H1 (cell line): Measurements from ENCODE around the gene LCAT. TPM values are rescaled to one million over a fixed set of nuclear protein-coding genes. Genes with fewer than 3 reads are reported as not detected.

ENCODE experiments used
- CTCF ChIA-PET: fragments of 300-600 bp; sonication (Branson Sonifier 250); formaldehyde crosslinking; loops from one replicate; lab custom pipeline; 2021; ENCODE audit not compliant: partially characterized antibody; lab: Charles Lee
- POLR2A ChIA-PET: fragments of 300-600 bp; sonication (Branson Sonifier 250); formaldehyde crosslinking; loops from one replicate; lab custom pipeline; 2021; ENCODE audit warnings: inconsistent platforms; ENCODE audit not compliant: partially characterized antibody; lab: Charles Lee
- DNase-seq, 2 experiments: peaks; one replicate each; pipeline versions ENCODE4 v3.0.0 to v3.0.0-alpha.2; 2010 to 2022; ENCODE audit warnings: low spot score in 2 of 2, low read depth in 1 of 2, mixed read lengths in 1 of 2
- FAIRE-seq: peaks from 2 replicates; lab custom pipeline; 2011; peaks lifted over from hg19 to GRCh38; lab: Jason Lieb, UNC
- H2AFZ ChIP-seq: 2 replicates; pipeline ENCODE4 v1.8.1; 2012; ENCODE audit warnings: low read length, inconsistent platforms
- H2AK5ac ChIP-seq: 2 replicates; pipeline ENCODE4 v1.6.1; 2013; ENCODE audit warnings: low read depth, low read length
- H2BK120ac ChIP-seq: replicated peaks from 2 replicates; pipeline ENCODE3; 2013; ENCODE audit warnings: low read depth, low read length, inconsistent platforms
- H2BK12ac ChIP-seq: 2 replicates; pipeline ENCODE4 v1.6.1; 2013; ENCODE audit warnings: low read depth, low read length
- H2BK15ac ChIP-seq: 2 replicates; pipeline ENCODE4 v1.6.1; 2013; ENCODE audit warnings: low read length
- H2BK20ac ChIP-seq: 2 replicates; pipeline ENCODE4 v1.6.1; 2013; ENCODE audit warnings: low read length
- H2BK5ac ChIP-seq: 2 replicates; pipeline ENCODE4 v1.6.1; 2013; ENCODE audit warnings: low read depth, low read length
- H3K14ac ChIP-seq: 2 replicates; pipeline ENCODE4 v1.6.1; 2013; ENCODE audit warnings: inconsistent platforms; ENCODE audit not compliant: insufficient read length
- H3K18ac ChIP-seq: 2 replicates; pipeline ENCODE4 v1.6.1; 2013; ENCODE audit warnings: low read length; ENCODE audit errors: extremely low read depth
- H3K23ac ChIP-seq: 2 replicates; pipeline ENCODE4 v1.6.1; 2013; ENCODE audit warnings: inconsistent platforms; ENCODE audit not compliant: insufficient read length
- H3K23me2 ChIP-seq: 2 replicates; pipeline ENCODE4 v1.6.1; 2013; ENCODE audit warnings: low read depth, low read length
- H3K27ac ChIP-seq: 2 replicates; pipeline ENCODE4 v1.6.1; 2011; ENCODE audit warnings: low read depth, low read length, inconsistent platforms
- H3K27me3 ChIP-seq, 4 experiments: replicated peaks in 1 of 4; 1 replicate in 1 of 4; 2 replicates in 3 of 4; pipeline versions ENCODE4 v1.6.1 to v1.8.1; 2011 to 2013; ENCODE audit warnings: low read length in 3 of 4, mild to moderate bottlenecking in 3 of 4, inconsistent platforms in 2 of 4, mixed read lengths in 2 of 4, moderate library complexity in 1 of 4; ENCODE audit not compliant: control insufficient read depth in 3 of 4, insufficient read depth in 3 of 4; ENCODE audit errors: extremely low read depth in 1 of 4
- H3K36me3 ChIP-seq, 4 experiments: 2 replicates each; pipeline versions ENCODE4 v1.6.1 to v1.8.1; 2011 to 2013; ENCODE audit warnings: mild to moderate bottlenecking in 4 of 4, low read length in 3 of 4, moderate library complexity in 2 of 4, control low read depth in 1 of 4, inconsistent platforms in 1 of 4; ENCODE audit not compliant: insufficient read depth in 4 of 4, control insufficient read depth in 2 of 4
- H3K4ac ChIP-seq: replicated peaks from 2 replicates; pipeline ENCODE3; 2013; ENCODE audit warnings: low read length, low read depth, mixed read lengths, inconsistent platforms; ENCODE audit not compliant: insufficient read length
- H3K4me1 ChIP-seq, 4 experiments: replicated peaks in 1 of 4; 1 replicate in 1 of 4; 2 replicates in 3 of 4; pipeline versions ENCODE4 v1.6.1 to v1.8.1; 2011 to 2013; ENCODE audit warnings: low read length in 3 of 4, inconsistent platforms in 2 of 4, mixed read lengths in 1 of 4; ENCODE audit not compliant: insufficient read depth in 4 of 4, control insufficient read depth in 3 of 4
- H3K4me2 ChIP-seq, 2 experiments: 2 replicates each; pipeline versions ENCODE4 v1.6.1 to v1.8.1; 2011 to 2013; ENCODE audit warnings: low read depth in 2 of 2, low read length in 2 of 2, control low read depth in 1 of 2, inconsistent platforms in 1 of 2, mild to moderate bottlenecking in 1 of 2; ENCODE audit not compliant: insufficient read depth in 1 of 2
- H3K4me3 ChIP-seq, 4 experiments: fragments of 200-600, 300-600 bp in 1 of 4; sonication (generic), shearing (Covaris generic), sonication (Bioruptor Twin) in 1 of 4; 2 replicates each; pipeline versions ENCODE4 v1.5.1 to v1.8.1; 2011 to 2016; ENCODE audit warnings: low read length in 4 of 4, low read depth in 3 of 4, control low read depth in 2 of 4, inconsistent platforms in 2 of 4, mild to moderate bottlenecking in 2 of 4, mixed read lengths in 1 of 4, moderate library complexity in 1 of 4; ENCODE audit not compliant: insufficient read depth in 2 of 4; ENCODE audit errors: extremely low read depth in 1 of 4
- H3K56ac ChIP-seq: replicated peaks from 2 replicates; pipeline ENCODE3; 2013; ENCODE audit warnings: low read depth, mild to moderate bottlenecking, mixed read lengths, low read length, inconsistent platforms; ENCODE audit not compliant: insufficient read length
- H3K79me1 ChIP-seq: 2 replicates; pipeline ENCODE4 v1.6.1; 2013; ENCODE audit warnings: low read depth, low read length, control low read depth
- H3K79me2 ChIP-seq, 2 experiments: 2 replicates each; pipeline versions ENCODE4 v1.6.1 to v1.8.1; 2012 to 2013; ENCODE audit warnings: low read length in 2 of 2, mild to moderate bottlenecking in 2 of 2, inconsistent platforms in 1 of 2; ENCODE audit not compliant: insufficient read depth in 2 of 2, control insufficient read depth in 1 of 2
- H3K9ac ChIP-seq, 4 experiments: replicated peaks in 1 of 4; 1 replicate in 1 of 4; 2 replicates in 3 of 4; pipeline versions ENCODE4 v1.6.1 to v1.8.1; 2011 to 2013; ENCODE audit warnings: low read depth in 3 of 4, low read length in 3 of 4, control low read depth in 2 of 4, mild to moderate bottlenecking in 2 of 4, moderate library complexity in 2 of 4, inconsistent platforms in 1 of 4; ENCODE audit errors: extremely low read depth in 1 of 4
- H3K9me3 ChIP-seq, 2 experiments: 2 replicates each; pipeline versions ENCODE4 v1.6.1 to v1.8.1; 2012 to 2013; ENCODE audit warnings: mild to moderate bottlenecking in 2 of 2, moderate library complexity in 2 of 2, control low read depth in 1 of 2, inconsistent platforms in 1 of 2, low read depth in 1 of 2, low read length in 1 of 2, mixed read lengths in 1 of 2; ENCODE audit not compliant: insufficient read depth in 2 of 2
- H4K20me1 ChIP-seq, 2 experiments: replicated peaks in 1 of 2; 2 replicates each; pipeline versions ENCODE3 to v1.8.1; 2011 to 2013; ENCODE audit warnings: inconsistent platforms in 2 of 2, low read length in 2 of 2, mild to moderate bottlenecking in 1 of 2; ENCODE audit not compliant: insufficient read depth in 2 of 2, control insufficient read depth in 1 of 2
- H4K5ac ChIP-seq: 2 replicates; pipeline ENCODE4 v1.6.1; 2013; ENCODE audit warnings: low read length, low read depth, mixed read lengths, inconsistent platforms; ENCODE audit not compliant: insufficient read length
- H4K8ac ChIP-seq: 2 replicates; pipeline ENCODE4 v1.8.0; 2013; ENCODE audit warnings: mild to moderate bottlenecking, moderate library complexity, low read length, inconsistent platforms; ENCODE audit not compliant: insufficient read depth; ENCODE audit errors: extremely low read depth
- H4K91ac ChIP-seq: replicated peaks from 2 replicates; pipeline ENCODE3; 2013; ENCODE audit warnings: low read length, mixed read lengths, inconsistent platforms; ENCODE audit not compliant: insufficient read length
- CBX5 ChIP-seq: fragments of 300-800, 300-1000 bp; sonication (generic); IDR thresholded peaks from 2 replicates; pipeline ENCODE4 v1.7.1; 2016; ENCODE audit warnings: antibody characterized with exemption, low read length, low read depth
- CHD1 ChIP-seq: IDR thresholded peaks from 2 replicates; pipeline ENCODE4 v1.6.1; 2012; ENCODE audit warnings: low read depth, low read length, improper control_type of control experiment
- CTBP2 ChIP-seq: IDR thresholded peaks from 2 replicates; pipeline ENCODE4 v1.7.0; 2011; ENCODE audit warnings: borderline replicate concordance, mild to moderate bottlenecking, moderate library complexity, mixed read lengths, low read length; ENCODE audit not compliant: insufficient read depth, insufficient read length
- EZH2 ChIP-seq: fragments of 200-600 bp; sonication (generic); IDR thresholded peaks from 2 replicates; pipeline ENCODE4 v1.7.1; 2012; ENCODE audit warnings: low read depth, mild to moderate bottlenecking, moderate library complexity, low read length, inconsistent platforms; ENCODE audit not compliant: severe bottlenecking
- FOSL1 ChIP-seq: IDR thresholded peaks from 2 replicates; pipeline ENCODE4 v1.6.1; 2011; ENCODE audit warnings: mild to moderate bottlenecking, low read depth, low read length, moderate library complexity; ENCODE audit not compliant: insufficient read depth
- NANOG ChIP-seq: IDR thresholded peaks from 2 replicates; pipeline ENCODE4 v1.6.1; 2011; ENCODE audit warnings: low read length, low read depth, mild to moderate bottlenecking, inconsistent platforms; ENCODE audit not compliant: insufficient read depth, poor library complexity, severe bottlenecking
- RFX5 ChIP-seq: IDR thresholded peaks from 2 replicates; pipeline ENCODE4 v1.6.1; 2011; ENCODE audit warnings: low read depth, low read length, improper control_type of control experiment, borderline replicate concordance
- SP1 ChIP-seq: IDR thresholded peaks from 2 replicates; pipeline ENCODE4 v1.6.1; 2011; ENCODE audit warnings: low read depth, low read length
- TAF1 ChIP-seq: IDR thresholded peaks from 2 replicates; pipeline ENCODE4 v1.6.1; 2011; ENCODE audit warnings: mild to moderate bottlenecking, low read depth, low read length
- WGBS, 2 experiments: shearing (Covaris generic) in 1 of 2; methylation state at CpG; one replicate each; pipeline versions ENCODE4 v1.1.6 to v1.1.7; 2013 to 2015; ENCODE audit warnings: low lambda C conversion rate in 2 of 2, mixed read lengths in 2 of 2, inconsistent platforms in 1 of 2, low coverage in 1 of 2, missing lambda C conversion rate in 1 of 2; ENCODE audit not compliant: insufficient replicate concordance in 2 of 2, insufficient coverage in 1 of 2, insufficient read length in 1 of 2; ENCODE audit errors: extremely low coverage in 1 of 2, missing lambda C conversion rate in 1 of 2; 5-methylcytosine and 5-hydroxymethylcytosine counted together
- polyA plus RNA-seq, 7 experiments: library from polyadenylated mRNA; depleted of rRNA in 3 of 7; stranded (reverse) in 5 of 7; unstranded in 2 of 7; fragments of >200 nt in 5 of 7; fragments of 200-250 nt in 2 of 7; gene quantifications; 1 replicate in 5 of 7; 2 replicates in 1 of 7; 4 replicates in 1 of 7; pipeline versions ENCODE4 v1.2.1 to v1.2.3, GENCODE V29; 2011 to 2013; ENCODE audit warnings: missing spikeins in 2 of 7, mixed read lengths in 2 of 7
- total RNA-seq: library from RNA; stranded (reverse); fragmentation: NEBNext Ultra II Directional; extraction: Animal tissue kit (Norgen Biotek cat#: 25700); gene quantifications from 2 replicates; pipeline ENCODE4 v1.2.1, GENCODE V29; 2021
- TF ChIP-seq, protein P1 (sequence below): IDR thresholded peaks from 2 replicates; pipeline ENCODE4 v1.6.1; 2012; ENCODE audit warnings: inconsistent platforms

LCAT gene
- total and polyA plus RNA-seq, 2 of the 8 experiments (the other 6 are each of a cell fraction or from before 2014, with no cell fraction given) = 9.4 to 19.6 TPM

GRCh38 chr16:67979955-67980678, 36.2 kb upstream of the LCAT start, which contains the start of gene DPEP3:
Gene DPEP3, minus strand, starts transcription at chr16:67980499. Its CDS starts 119 bp downstream, at chr16:67980380.
- no peak within 1 kb of the TSS for H2BK120ac ChIP-seq
- peak within 1 kb of the TSS; percentile 71 for H4K8ac ChIP-seq
- no peaks in the 10 kb centered on the region; a peak in 1 of 8 replicates for H3K36me3 ChIP-seq
- H2AFZ ChIP-seq = no peak within 1 kb of the TSS; the same call in 1 of the 2 replicates
- no peaks in the 10 kb centered on the region for H3K79me2 ChIP-seq
- H3K18ac ChIP-seq = no peak within 1 kb of the TSS; the same call in 1 of the 2 replicates
- H4K91ac ChIP-seq = no peak within 1 kb of the TSS
- H3K9me3 ChIP-seq = no peaks in the 10 kb centered on the region; a peak in 1 of 4 replicates
- H2BK12ac ChIP-seq = no peak within 1 kb of the TSS
- no peak within 1 kb of the TSS for H3K27ac ChIP-seq
- no peak within 1 kb of the TSS for H3K56ac ChIP-seq
- H3K27me3 ChIP-seq = peaks cover 0 to 2% (median 0%) of the 10 kb centered on the region in 4 experiments; a peak in 2 of 7 replicates
- ChIA-PET POLR2A (interaction anchor here (1.3 to 1.4 kb wide), 2 partner anchors 19 to 43 kb away, joined by 3 to 6 read pairs; partner anchors contain the start of genes DDX28, DPEP2 and DUS2), CTCF (interaction anchor here (1.0 to 4.0 kb wide), 15 partner anchors 9 to 238 kb away, joined by 3 to 33 read pairs (median 7); partner anchors contain the start of gene DPEP2)
- H3K23me2 ChIP-seq = no peaks in the 10 kb centered on the region
- peak within 1 kb of the TSS in 1 of 4 experiments; percentile 26; a peak in 2 of 7 replicates for H3K9ac ChIP-seq
- no peak for FAIRE-seq
- H4K5ac ChIP-seq = peak within 1 kb of the TSS; percentile 5
- H2BK5ac ChIP-seq = no peak within 1 kb of the TSS
- DNase-seq = peak in 1 of 2 experiments; percentile 89
- H3K4me2 ChIP-seq = peak within 1 kb of the TSS; percentile 11 to 46; a peak in 3 of 4 replicates
- no peak within 1 kb of the TSS for H3K23ac ChIP-seq
- peaks cover 0 to 4% (median 0%) of the 10 kb centered on the region in 4 experiments; a peak in 3 of 7 replicates for H3K4me1 ChIP-seq
- no peaks in the 10 kb centered on the region for H3K79me1 ChIP-seq
- no peaks in the 10 kb centered on the region for H4K20me1 ChIP-seq
- 60% methylated on average over 60 of the region's 62 CpGs; no CpG with 5 or more reads in 1 of the 2 experiments for WGBS, 2 experiments
- H2AK5ac ChIP-seq = no peak within 1 kb of the TSS
- no peak within 1 kb of the TSS for H3K14ac ChIP-seq
- no peak within 1 kb of the TSS; the same call in none of the 2 replicates for H2BK15ac ChIP-seq
- H3K4ac ChIP-seq = no peak within 1 kb of the TSS
- H2BK20ac ChIP-seq = no peak within 1 kb of the TSS
- H3K4me3 ChIP-seq = peak within 1 kb of the TSS in 2 of 4 experiments; percentile 3 to 46; a peak in 2 of 8 replicates
- TF ChIP-seq SP1 (no peak), EZH2 (no peak), CTBP2 (no peak), RFX5 (no peak), FOSL1 (no peak), CBX5 (no peak), CHD1 (no peak), NANOG (no peak), TAF1 (no peak)
- TF ChIP-seq, protein P1, sequence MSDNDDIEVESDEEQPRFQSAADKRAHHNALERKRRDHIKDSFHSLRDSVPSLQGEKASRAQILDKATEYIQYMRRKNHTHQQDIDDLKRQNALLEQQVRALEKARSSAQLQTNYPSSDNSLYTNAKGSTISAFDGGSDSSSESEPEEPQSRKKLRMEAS = peak; percentile 54; the same call in 1 of the 2 replicates
